HCT116 (cell line): ENCODE measurements around the gene PRKG1. TPM values are rescaled to one million over a fixed set of nuclear protein-coding genes. Genes with fewer than 3 reads are reported as not detected.

Experiments
- ATAC-seq: fragments of 200-7000 bp; cut with Tn5 transposase; 2 replicates; pipeline ENCODE4 v1.9.1; 2020; ENCODE audit warnings: mild to moderate bottlenecking, moderate library complexity
- BruUV-seq: library from RNA; stranded (reverse); fragments of 400-500 nt; replicated peaks from 2 replicates; lab custom pipeline; 2021; lab: Mats Ljungman, UMichigan
- CTCF ChIA-PET: fragments of 300-600 bp; sonication (Branson Sonifier 250); formaldehyde crosslinking; loops from one replicate; lab custom pipeline; 2021; ENCODE audit warnings: antibody characterized with exemption; lab: Charles Lee
- POLR2A ChIA-PET: fragments of 300-600, 350-600 bp; sonication (Branson Sonifier 250); formaldehyde crosslinking; loops from one replicate; lab custom pipeline; 2021; ENCODE audit warnings: antibody characterized with exemption; lab: Charles Lee
- RAD21 ChIA-PET, 2 experiments: fragments of 300-600 bp; sonication (Branson Sonifier 250); formaldehyde crosslinking; loops; one replicate each; lab custom pipeline; 2023; ENCODE audit warnings: low total read pairs in 2 of 2; ENCODE audit not compliant: uncharacterized antibody in 2 of 2, unreplicated experiment in 2 of 2, low non-redundant PET in 1 of 2; lab: Charles Lee
- DNase-seq: peaks from one replicate; pipeline ENCODE4 v3.0.0-alpha.2; 2010; ENCODE audit warnings: low read depth, low spot score
- H2AFZ ChIP-seq: fragments of 200-600 bp; shearing (Covaris generic), sonication (generic); 2 replicates; pipeline ENCODE4 v1.6.1; 2017; ENCODE audit warnings: low read depth, mixed run types, mixed read lengths, antibody characterized with exemption, low read length; ENCODE audit not compliant: poor library complexity, severe bottlenecking
- H3K27ac ChIP-seq: 2 replicates; pipeline ENCODE4 v1.5.1; 2012; ENCODE audit warnings: low read depth, low read length
- H3K27me3 ChIP-seq: fragments of 200-600 bp; sonication (generic); 2 replicates; pipeline ENCODE4 v1.6.1; 2016; ENCODE audit warnings: mixed run types, low read length, mixed read lengths; ENCODE audit not compliant: insufficient read depth
- H3K36me3 ChIP-seq, 2 experiments: fragments of 200-500 bp in 1 of 2; fragments of 200-600 bp in 1 of 2; sonication (Bioruptor generic) in 1 of 2; sonication (generic) in 1 of 2; 2 replicates each; pipeline versions ENCODE4 v1.5.1 to v1.6.1; 2014 to 2016; ENCODE audit warnings: low read length in 2 of 2, inconsistent platforms in 1 of 2, mixed read lengths in 1 of 2, mixed run types in 1 of 2; ENCODE audit not compliant: insufficient read depth in 2 of 2, control insufficient read depth in 1 of 2
- H3K4me1 ChIP-seq, 2 experiments: fragments of 200-600 bp in 1 of 2; sonication (generic) in 1 of 2; 2 replicates each; pipeline versions ENCODE4 v1.5.1 to v1.6.1; 2012 to 2017; ENCODE audit warnings: low read length in 2 of 2, inconsistent platforms in 1 of 2, mild to moderate bottlenecking in 1 of 2, mixed read lengths in 1 of 2, mixed run types in 1 of 2, moderate library complexity in 1 of 2; ENCODE audit not compliant: insufficient read depth in 2 of 2, control insufficient read depth in 1 of 2
- H3K4me2 ChIP-seq: fragments of 200-600 bp; sonication (generic); 2 replicates; pipeline ENCODE4 v1.6.1; 2017; ENCODE audit warnings: mixed run types, low read length, mixed read lengths
- H3K4me3 ChIP-seq, 2 experiments: fragments of 200-600 bp in 1 of 2; sonication (generic) in 1 of 2; replicated peaks in 1 of 2; 2 replicates each; pipeline ENCODE4 v1.5.1; 2011 to 2016; ENCODE audit warnings: low read length in 2 of 2, control low read depth in 1 of 2, low read depth in 1 of 2, mild to moderate bottlenecking in 1 of 2, mixed read lengths in 1 of 2, mixed run types in 1 of 2
- H3K79me2 ChIP-seq: fragments of 200-600 bp; sonication (generic); 2 replicates; pipeline ENCODE4 v1.6.1; 2017; ENCODE audit warnings: mild to moderate bottlenecking, mixed run types, low read length, moderate library complexity, mixed read lengths; ENCODE audit not compliant: insufficient read depth
- H3K9ac ChIP-seq: fragments of 200-600 bp; sonication (generic); 2 replicates; pipeline ENCODE4 v1.6.1; 2016; ENCODE audit warnings: low read length, mixed read lengths
- H3K9me2 ChIP-seq: fragments of 200-600 bp; sonication (generic), shearing (Covaris generic); 2 replicates; pipeline ENCODE4 v1.6.1; 2017; ENCODE audit warnings: mixed run types, mild to moderate bottlenecking, moderate library complexity; ENCODE audit not compliant: insufficient read depth
- H3K9me3 ChIP-seq, 2 experiments: fragments of 200-500 bp in 1 of 2; fragments of 200-600 bp in 1 of 2; sonication (Bioruptor generic) in 1 of 2; sonication (generic) in 1 of 2; 2 replicates each; pipeline ENCODE4 v1.6.1; 2014 to 2017; ENCODE audit warnings: low read length in 2 of 2, mixed read lengths in 2 of 2, inconsistent platforms in 1 of 2, low read depth in 1 of 2, mild to moderate bottlenecking in 1 of 2, mixed run types in 1 of 2, moderate library complexity in 1 of 2; ENCODE audit not compliant: control insufficient read depth in 1 of 2, insufficient read depth in 1 of 2
- H4K20me1 ChIP-seq: fragments of 200-600 bp; sonication (generic), shearing (Covaris generic); 2 replicates; pipeline ENCODE4 v1.6.1; 2017; ENCODE audit warnings: mixed run types, mild to moderate bottlenecking, moderate library complexity; ENCODE audit not compliant: insufficient read depth
- CEBPB ChIP-seq: IDR thresholded peaks from 2 replicates; pipeline ENCODE4 v1.6.1; 2012; ENCODE audit warnings: low read depth
- EZH2 ChIP-seq: fragments of 200-600 bp; sonication (generic); IDR thresholded peaks from 2 replicates; pipeline ENCODE4 v1.6.1; 2017; ENCODE audit warnings: antibody characterized with exemption, mixed run types
- EZH2phosphoT487 ChIP-seq: fragments of 200-600 bp; IDR thresholded peaks from 2 replicates; pipeline ENCODE4 v1.6.1; 2018; ENCODE audit warnings: antibody characterized with exemption, borderline replicate concordance
- MAX ChIP-seq: IDR thresholded peaks from 2 replicates; pipeline ENCODE4 v1.6.1; 2012
- RAD21 ChIP-seq: IDR thresholded peaks from 2 replicates; pipeline ENCODE4 v1.6.1; 2012; ENCODE audit warnings: low read depth, mild to moderate bottlenecking
- ZFX ChIP-seq: fragments of 450-650 bp; IDR thresholded peaks from 2 replicates; pipeline ENCODE4 v1.6.1; 2017
- intact Hi-C: fragments of 100-400 bp; cut with micrococcal nuclease; formaldehyde crosslinking; loops from 2 replicates; pipeline ENCODE4 v1.10.0; 2022
- total RNA-seq: library from RNA; stranded (reverse); gene quantifications from one replicate; pipeline ENCODE4 v1.2.1, GENCODE V29; 2021; ENCODE audit not compliant: unreplicated experiment

PRKG1 gene
- total RNA-seq, 1 experiment from 2014 or later, result 1.4 TPM

GRCh38 chr10:51926337-51926736 is 852.0 kb downstream of the PRKG1 start:
- H3K9ac ChIP-seq, result no peak overlapping the region
- H3K27ac ChIP-seq, result no peak overlapping the region
- no peak overlapping the region for H3K4me3 ChIP-seq
- ATAC-seq, result no peak
- no TSS peak for BruUV-seq
- H2AFZ ChIP-seq, result no peak overlapping the region
- ChIA-PET CTCF (no interaction called here), RAD21 (no interaction called here), POLR2A (no interaction called here)
- intact Hi-C loops, result no loop called here
- H3K79me2 ChIP-seq, result no peaks in the 10 kb centered on the region
- no peaks in the 10 kb centered on the region for H3K4me1 ChIP-seq
- no peaks in the 10 kb centered on the region for H4K20me1 ChIP-seq
- H3K27me3 ChIP-seq, result no peaks in the 10 kb centered on the region
- no peaks in the 10 kb centered on the region for H3K9me3 ChIP-seq
- no peaks in the 10 kb centered on the region for H3K36me3 ChIP-seq
- TF ChIP-seq CEBPB (no peak), RAD21 (no peak)
- no peaks in the 10 kb centered on the region for H3K9me2 ChIP-seq
- no peak for DNase-seq
- H3K4me2 ChIP-seq, result no peak overlapping the region

- no peaks in the 10 kb centered on the region for H3K36me3 ChIP-seq
- POLR2A ChIA-PET, result no interaction called here
- ATAC-seq (no peak), DNase-seq (no peak)
- H3K9ac ChIP-seq, result no peak overlapping the region
- peaks cover 7% of the 10 kb centered on the region; the same call in 1 of the 2 replicates for H3K27me3 ChIP-seq
- H4K20me1 ChIP-seq, result no peaks in the 10 kb centered on the region
- H3K4me1 ChIP-seq, result no peaks in the 10 kb centered on the region
- no peak overlapping the region for H3K4me2 ChIP-seq
- H2AFZ ChIP-seq, result no peak overlapping the region
- BruUV-seq, result no TSS peak
- no peaks in the 10 kb centered on the region for H3K79me2 ChIP-seq
- no peak overlapping the region for H3K27ac ChIP-seq
- CTCF ChIA-PET, result no interaction called here
- RAD21 ChIA-PET, result no interaction called here
- H3K4me3 ChIP-seq, result no peak overlapping the region
- H3K9me2 ChIP-seq, result no peaks in the 10 kb centered on the region
- H3K9me3 ChIP-seq, result no peaks in the 10 kb centered on the region
- TF ChIP-seq EZH2 (no peak), EZH2phosphoT487 (no peak), ZFX (no peak), MAX (no peak), RAD21 (no peak)
- TF ChIP-seq, all 23 proteins: peak for 0
- intact Hi-C loops, result no loop called here
Measured at GRCh38 chr10:51928162-51928561, 853.9 kb downstream of the PRKG1 start.
